ENCODE results near the gene CFAP100. TPM values are rescaled to one million over a fixed set of nuclear protein-coding genes. Genes with fewer than 3 reads are reported as not detected.

CFAP100 gene
- total and polyA plus RNA-seq, 2 of the 4 experiments (the other 2 are of a cell fraction) = not detected

DNA sequence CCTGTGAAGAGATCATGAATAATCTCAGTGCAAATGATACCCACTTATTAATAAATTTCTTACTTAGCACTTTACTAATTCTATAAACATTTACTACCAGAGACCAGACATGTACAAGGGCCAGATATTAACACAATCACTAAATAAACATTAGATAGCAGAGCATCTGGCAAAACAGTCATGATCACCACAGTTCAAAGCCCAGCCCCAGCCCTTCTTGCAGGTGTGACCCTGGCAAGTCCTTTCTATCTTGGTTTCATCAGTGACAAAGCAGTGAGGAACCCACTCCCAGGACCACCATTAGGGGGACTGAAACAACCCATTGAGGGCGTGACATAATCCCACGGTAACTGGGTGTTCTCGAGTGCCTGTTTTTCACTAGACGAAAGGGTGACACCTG, 69.4 kb downstream of the CFAP100 start:
- Histone ChIP-seq H2BK5ac (ENCODE audit: low read depth, low read length, poor library complexity, severe bottlenecking) (no peak overlapping the region), H3K9me3 (ENCODE audit: control insufficient read depth, insufficient read depth, low read length) (no peaks in the 10 kb centered on the region), H3K23ac (ENCODE audit: low read depth, low read length) (no peak overlapping the region), H3K4me2 (ENCODE audit: low read depth, low read length) (no peak overlapping the region), H3K4ac (ENCODE audit: low read depth, low read length) (no peak overlapping the region), H3K14ac (replicated peaks; ENCODE audit: low read depth, low read length) (no peak overlapping the region), H3K27ac (ENCODE audit: insufficient read depth, low read length) (no peak overlapping the region), H2BK120ac (ENCODE audit: low read depth, low read length) (no peak overlapping the region), H3K27me3 (ENCODE audit: control insufficient read depth, insufficient read depth, low read length) (no peaks in the 10 kb centered on the region), H4K20me1 (ENCODE audit: insufficient read depth, low read length) (peaks cover 30% of the 10 kb centered on the region), H3K56ac (ENCODE audit: extremely low read depth, insufficient read depth, low read length) (no peak overlapping the region), H4K8ac (ENCODE audit: low read depth in 2 of 2, low read length in 2 of 2) (no peak overlapping the region), H4K5ac (ENCODE audit: low read depth, low read length) (no peak overlapping the region), H2BK20ac (ENCODE audit: low read depth, low read length) (no peak overlapping the region), H3K79me1 (ENCODE audit: low read depth in 1 of 2, low read length in 2 of 2) (peaks cover 37 to 55% of the 10 kb centered on the region in 2 experiments), H3K4me1 (ENCODE audit: control insufficient read depth, insufficient read depth, low read length) (no peaks in the 10 kb centered on the region; the same call in 1 of the 2 replicates), H2AFZ (replicated peaks; ENCODE audit: low read length, poor library complexity) (no peak overlapping the region), H3K4me3 (ENCODE audit: insufficient read depth, low read depth, low read length) (no peak overlapping the region), H2AK5ac (ENCODE audit: low read depth, low read length) (no peak overlapping the region), H2BK15ac (ENCODE audit: low read depth, low read length) (no peak overlapping the region), H2AK9ac (replicated peaks; ENCODE audit: low read depth, low read length, poor library complexity) (no peak overlapping the region), H4K91ac (ENCODE audit: insufficient read depth, low read depth, low read length) (no peak overlapping the region), H3K9me1 (ENCODE audit: insufficient read depth, low read length) (no peaks in the 10 kb centered on the region; the same call in 1 of the 2 replicates), H3K36me3 (ENCODE audit: control insufficient read depth, insufficient read depth, low read length) (peaks cover 82% of the 10 kb centered on the region), H3K18ac (ENCODE audit: low read depth, low read length) (no peak overlapping the region), H3K9ac (ENCODE audit: low read depth, low read length) (no peak overlapping the region)
- 87% methylated on average over 3 of the region's 4 CpGs; no CpG with 5 or more reads in 1 of the 2 experiments for WGBS, 2 experiments (ENCODE audit: extremely low coverage in 2 of 2, insufficient read length in 1 of 2)
- DNase-seq (no peak), ATAC-seq (ENCODE audit: low read depth) (no peak)
- in situ Hi-C loops (cut with MboI; ENCODE audit: low sequenced_read_pairs) (no loop called here), intact Hi-C loops (cut with micrococcal nuclease) (no loop called here), dilution Hi-C loops (cut with HindIII; ENCODE audit: low sequenced_read_pairs, unreplicated experiment) (no loop called here)
- TF ChIP-seq RAD21 (IDR thresholded peaks at IDR 0.05; ENCODE audit: low read length) = no peak
- no peak for TF ChIP-seq CTCF (conservative IDR thresholded peaks at IDR 0.05; ENCODE audit: low read depth, low read length)
- no peak for TF ChIP-seq SMC3 (IDR thresholded peaks at IDR 0.05; ENCODE audit: low read depth, low read length)
- no peak for TF ChIP-seq NFE2L2 (IDR thresholded peaks at IDR 0.05; ENCODE audit: low read depth, low read length)
- TF ChIP-seq CEBPB (IDR thresholded peaks at IDR 0.05; ENCODE audit: low read depth, low read length) = no peak
- TF ChIP-seq ELK1 (IDR thresholded peaks at IDR 0.05; ENCODE audit: borderline replicate concordance, low read depth, low read length) = no peak
- TF ChIP-seq, protein P1, sequence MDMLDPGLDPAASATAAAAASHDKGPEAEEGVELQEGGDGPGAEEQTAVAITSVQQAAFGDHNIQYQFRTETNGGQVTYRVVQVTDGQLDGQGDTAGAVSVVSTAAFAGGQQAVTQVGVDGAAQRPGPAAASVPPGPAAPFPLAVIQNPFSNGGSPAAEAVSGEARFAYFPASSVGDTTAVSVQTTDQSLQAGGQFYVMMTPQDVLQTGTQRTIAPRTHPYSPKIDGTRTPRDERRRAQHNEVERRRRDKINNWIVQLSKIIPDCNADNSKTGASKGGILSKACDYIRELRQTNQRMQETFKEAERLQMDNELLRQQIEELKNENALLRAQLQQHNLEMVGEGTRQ (IDR thresholded peaks at IDR 0.05; ENCODE audit: low read depth, low read length) = no peak
- TF ChIP-seq MAZ (IDR thresholded peaks at IDR 0.05; ENCODE audit: borderline replicate concordance, low read depth, low read length) = no peak
- no peak for TF ChIP-seq MXI1 (IDR thresholded peaks at IDR 0.05; ENCODE audit: borderline replicate concordance, low read depth, low read length)
- TF ChIP-seq BHLHE40 (IDR thresholded peaks at IDR 0.05; ENCODE audit: low read depth, low read length) = no peak
- TF ChIP-seq RFX5 (IDR thresholded peaks at IDR 0.05; ENCODE audit: low read depth, low read length) = no peak
- no peak for TF ChIP-seq POLR2A (IDR thresholded peaks at IDR 0.05; ENCODE audit: low read depth, low read length)
- TF ChIP-seq MAFK (IDR thresholded peaks at IDR 0.05; ENCODE audit: low read depth, low read length) = no peak
- TF ChIP-seq CHD1 (IDR thresholded peaks at IDR 0.05; ENCODE audit: low read depth, low read length) = no peak
- no peak for TF ChIP-seq RCOR1 (IDR thresholded peaks at IDR 0.05; ENCODE audit: insufficient replicate concordance, low read length)
- TF ChIP-seq FOS (IDR thresholded peaks at IDR 0.05; ENCODE audit: low read depth, low read length) = no peak
- BruUV-seq (replicated peaks) = no TSS peak
- ChIA-PET POLR2A (ENCODE audit: unreplicated experiment) (no interaction called here), CTCF (no interaction called here)
